SH-SY5Y (cell line): ENCODE data around the gene APBA3.

ENCODE experiments used
- GATA2 ChIP-seq: IDR thresholded peaks from 2 replicates; pipeline ENCODE4 v1.6.1; 2011; ENCODE audit warnings: mild to moderate bottlenecking, low read depth, low read length
- GATA3 ChIP-seq: IDR thresholded peaks from 2 replicates; pipeline ENCODE4 v1.6.1; 2011; ENCODE audit warnings: low read depth, mild to moderate bottlenecking, low read length, moderate library complexity

The APBA3 gene

DNA sequence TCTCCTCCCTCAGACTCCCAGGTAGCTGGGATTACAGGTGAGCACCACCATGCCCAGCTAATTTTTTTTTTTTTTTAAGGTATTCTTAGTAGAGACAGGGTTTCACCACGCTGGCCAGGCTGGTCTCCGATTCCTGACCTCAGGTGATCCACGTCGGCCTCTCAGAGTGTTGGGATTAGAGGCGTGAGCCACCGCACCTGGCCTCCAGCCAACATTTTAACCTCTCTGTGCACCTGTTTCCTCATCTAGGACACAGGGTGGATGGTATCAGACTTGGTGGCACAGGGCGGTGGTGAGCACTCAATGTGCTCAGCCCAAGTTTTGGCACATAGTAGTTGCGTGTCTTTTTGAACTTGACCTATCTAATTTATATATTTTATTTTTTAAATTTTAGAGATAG lies 12.5 kb downstream of the APBA3 start:
- TF ChIP-seq GATA3 (no peak), GATA2 (no peak)

DNA sequence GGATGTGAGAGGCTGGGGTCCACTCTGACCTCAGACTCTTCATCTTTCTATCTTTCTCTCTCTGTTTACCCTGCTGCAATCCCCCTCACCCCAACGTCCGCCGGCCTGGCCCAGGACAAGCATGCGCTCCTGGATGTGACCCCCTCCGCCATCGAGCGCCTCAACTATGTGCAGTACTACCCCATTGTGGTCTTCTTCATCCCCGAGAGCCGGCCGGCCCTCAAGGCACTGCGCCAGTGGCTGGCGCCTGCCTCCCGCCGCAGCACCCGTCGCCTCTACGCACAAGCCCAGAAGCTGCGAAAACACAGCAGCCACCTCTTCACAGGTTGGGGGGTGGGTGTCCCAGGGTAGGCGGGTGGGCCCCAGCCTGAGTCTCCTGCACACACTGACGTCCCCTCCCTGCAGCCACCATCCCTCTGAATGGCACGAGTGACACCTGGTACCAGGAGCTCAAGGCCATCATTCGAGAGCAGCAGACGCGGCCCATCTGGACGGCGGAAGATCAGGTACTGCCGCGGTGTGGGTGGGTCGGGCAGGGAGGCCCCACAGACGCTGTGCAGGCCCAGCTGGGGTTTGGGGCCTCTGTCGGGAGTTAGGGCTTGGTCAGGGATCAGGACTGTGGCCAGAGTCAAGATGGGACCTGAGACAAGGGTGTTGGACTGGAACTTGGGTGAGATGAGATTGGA lies 15.0 kb downstream of the APBA3 start:
- TF ChIP-seq GATA3 (no peak), GATA2 (no peak)

DNA sequence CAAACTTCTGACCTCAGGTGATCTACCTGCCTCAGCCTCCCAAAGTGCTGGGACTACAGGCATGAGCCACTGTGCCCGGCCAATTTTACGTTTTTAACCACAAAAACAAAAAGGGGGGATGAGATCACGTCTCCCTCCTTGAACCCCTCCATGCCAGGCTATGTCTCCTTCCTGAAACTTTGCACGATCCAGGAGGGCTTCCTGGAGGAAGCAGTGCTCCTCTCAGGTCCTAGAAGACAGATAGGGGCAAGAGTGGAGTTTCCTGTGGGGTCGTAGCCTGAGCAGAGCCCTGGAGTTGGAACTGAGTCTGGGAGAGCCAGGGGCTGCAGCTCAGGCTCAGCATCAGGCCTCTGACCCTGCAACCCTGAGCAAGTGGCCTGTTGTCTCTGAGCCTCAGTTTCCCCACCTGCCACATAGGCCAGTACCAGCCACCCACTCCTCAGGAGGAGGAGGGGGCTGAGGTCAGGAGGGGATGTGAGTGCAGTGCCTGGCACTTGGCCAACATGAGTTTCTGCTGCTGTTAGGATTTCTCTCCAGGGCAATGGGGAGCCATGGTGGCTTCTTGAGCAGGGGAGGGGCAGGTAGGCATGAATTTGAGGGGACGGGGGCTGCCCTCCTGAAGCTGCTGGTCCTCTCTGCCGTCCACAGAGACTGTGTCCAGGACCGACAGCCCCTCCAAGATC lies 16.0 kb downstream of the APBA3 start:
- TF ChIP-seq GATA3 (no peak), GATA2 (no peak)

DNA sequence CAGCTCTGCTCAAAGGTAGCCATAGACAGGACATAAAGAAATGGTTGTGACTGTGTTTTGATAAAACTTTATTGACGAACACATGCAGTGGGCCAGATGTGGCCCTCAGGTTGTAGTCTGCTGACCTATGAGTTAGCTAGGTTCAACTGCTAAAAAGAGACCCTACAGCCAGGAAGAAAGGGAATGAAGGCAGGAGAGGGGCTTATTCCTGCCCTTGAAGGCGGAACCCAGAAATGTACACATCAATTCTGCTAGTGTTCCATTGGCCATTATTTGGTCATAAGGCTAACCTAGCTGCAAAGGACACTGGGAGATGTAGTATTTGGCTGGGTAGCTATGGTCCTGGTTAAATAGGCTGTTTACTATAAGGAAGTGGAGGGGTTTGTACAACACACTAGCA lies 18.0 kb downstream of the APBA3 start:
- TF ChIP-seq GATA3 (no peak), GATA2 (no peak)

DNA sequence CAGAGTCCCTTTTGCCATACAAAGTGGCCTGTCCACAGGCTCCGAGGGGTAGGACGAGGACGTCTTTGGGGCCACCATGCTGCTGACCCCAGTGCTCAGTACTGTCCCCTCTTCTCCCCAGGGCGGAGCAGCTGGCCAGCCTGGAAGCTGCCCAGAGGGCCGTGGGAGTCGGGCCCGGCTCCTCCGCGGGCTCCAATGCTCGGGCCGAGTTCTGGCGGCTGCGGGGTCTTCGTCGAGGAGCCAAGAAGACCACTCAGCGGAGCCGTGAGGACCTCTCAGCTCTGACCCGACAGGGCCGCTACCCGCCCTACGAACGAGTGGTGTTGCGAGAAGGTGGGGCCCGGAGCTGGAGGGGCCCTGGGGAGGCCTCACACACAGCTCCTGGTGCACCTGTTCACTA lies 21.1 kb downstream of the APBA3 start:
- TF ChIP-seq GATA3 (no peak), GATA2 (no peak)

DNA sequence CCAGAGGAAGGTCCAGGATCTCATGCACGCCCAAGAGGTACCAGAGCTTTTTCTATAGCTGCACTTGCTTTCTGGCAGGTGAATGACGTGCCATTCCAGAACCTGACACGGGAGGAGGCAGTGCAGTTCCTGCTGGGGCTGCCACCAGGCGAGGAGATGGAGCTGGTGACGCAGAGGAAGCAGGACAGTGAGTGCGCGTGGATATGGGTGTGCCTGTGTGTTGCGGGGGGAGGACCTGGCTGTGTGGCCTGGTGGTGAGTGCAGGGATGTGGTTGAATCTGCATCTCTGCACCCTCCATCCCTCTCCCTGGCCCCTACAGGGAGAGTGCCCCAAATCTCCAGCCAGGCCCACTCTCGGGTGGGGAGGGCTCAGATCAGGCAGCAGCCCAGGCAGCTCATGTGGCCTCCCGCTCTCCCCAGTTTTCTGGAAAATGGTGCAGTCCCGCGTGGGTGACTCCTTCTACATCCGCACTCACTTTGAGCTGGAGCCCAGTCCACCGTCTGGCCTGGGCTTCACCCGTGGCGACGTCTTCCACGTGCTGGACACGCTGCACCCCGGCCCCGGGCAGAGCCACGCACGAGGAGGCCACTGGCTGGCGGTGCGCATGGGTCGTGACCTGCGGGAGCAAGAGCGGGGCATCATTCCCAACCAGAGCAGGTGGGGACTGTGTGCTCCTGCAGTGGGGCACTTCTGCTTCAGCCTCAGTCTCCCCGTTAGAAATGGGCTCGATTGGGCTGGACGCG lies 22.8 kb downstream of the APBA3 start:
- no peak for TF ChIP-seq GATA2
- TF ChIP-seq GATA3, result no peak

DNA sequence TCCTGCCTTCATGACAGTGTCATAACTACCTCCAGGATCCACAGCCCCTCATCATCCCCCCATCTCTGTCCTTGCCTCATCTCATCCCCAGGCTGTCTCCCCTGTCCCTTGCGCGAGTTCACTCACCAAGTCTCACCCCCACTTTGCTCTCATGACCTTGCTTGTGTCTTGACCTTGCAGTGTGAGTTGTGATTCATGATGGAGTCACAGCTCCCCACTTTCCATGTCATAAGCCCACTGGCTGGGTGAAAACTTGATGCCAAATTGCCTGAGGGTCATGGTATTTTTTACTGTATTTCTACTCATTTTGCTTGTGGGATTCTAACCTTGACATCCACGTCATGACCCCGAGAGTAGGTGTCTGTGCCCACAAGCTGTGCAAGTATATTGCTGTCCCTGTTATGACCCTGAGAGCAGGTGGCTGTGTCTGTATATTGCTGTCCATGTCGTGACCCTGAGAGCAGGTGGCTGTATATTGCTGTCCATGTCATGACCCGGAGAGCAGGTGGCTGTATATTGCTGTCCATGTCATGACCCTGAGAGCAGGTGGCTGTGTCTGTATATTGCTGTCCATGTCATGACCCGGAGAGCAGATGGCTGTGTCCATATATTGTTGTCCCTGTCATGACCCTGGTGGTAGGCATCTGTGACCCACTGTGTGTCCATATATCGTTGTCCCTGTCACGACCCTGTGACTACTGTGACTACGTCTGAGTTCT lies 23.8 kb downstream of the APBA3 start:
- TF ChIP-seq GATA3 (no peak), GATA2 (no peak)

DNA sequence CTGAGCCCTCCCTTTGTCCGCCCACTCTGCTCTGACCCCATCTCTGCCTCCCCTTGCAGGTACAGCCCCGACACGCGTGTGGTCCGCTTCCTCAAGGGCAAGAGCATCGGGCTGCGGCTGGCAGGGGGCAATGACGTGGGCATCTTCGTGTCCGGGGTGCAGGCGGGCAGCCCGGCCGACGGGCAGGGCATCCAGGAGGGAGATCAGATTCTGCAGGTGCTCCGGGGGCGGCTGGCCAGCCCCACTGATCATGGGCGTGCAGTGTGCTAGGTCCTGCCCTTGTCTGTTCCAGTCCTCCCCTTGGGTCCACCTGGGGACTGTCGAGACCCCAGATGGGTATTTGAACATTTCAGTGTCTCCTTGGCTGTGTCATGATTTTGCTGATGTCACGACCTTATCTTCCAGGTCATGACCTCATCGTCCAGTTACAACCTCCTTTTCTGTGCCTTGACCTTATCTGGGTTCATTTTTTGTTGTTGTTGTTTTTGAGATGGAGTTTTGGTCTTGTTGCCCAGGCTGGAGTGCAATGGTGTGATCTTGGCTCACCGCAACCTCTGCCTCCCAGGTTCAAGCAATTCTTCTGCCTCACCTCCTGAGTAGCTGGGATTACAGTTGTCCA lies 25.3 kb downstream of the APBA3 start:
- TF ChIP-seq GATA2 (no peak), GATA3 (no peak)

DNA sequence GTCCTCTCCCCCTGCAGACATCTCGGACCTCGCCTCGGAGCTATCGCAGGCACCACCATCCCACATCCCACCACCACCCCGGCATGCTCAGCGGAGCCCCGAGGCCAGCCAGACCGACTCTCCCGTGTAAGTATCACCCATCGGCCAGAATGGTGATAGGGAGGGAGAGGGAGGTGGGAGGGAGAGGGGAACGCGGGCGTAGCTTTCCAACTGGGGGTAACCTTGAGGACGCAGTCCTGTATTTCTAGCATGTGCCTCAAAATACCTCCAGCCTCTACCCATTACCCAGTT lies 27.2 kb downstream of the APBA3 start:
- TF ChIP-seq GATA2 (no peak), GATA3 (no peak)

DNA sequence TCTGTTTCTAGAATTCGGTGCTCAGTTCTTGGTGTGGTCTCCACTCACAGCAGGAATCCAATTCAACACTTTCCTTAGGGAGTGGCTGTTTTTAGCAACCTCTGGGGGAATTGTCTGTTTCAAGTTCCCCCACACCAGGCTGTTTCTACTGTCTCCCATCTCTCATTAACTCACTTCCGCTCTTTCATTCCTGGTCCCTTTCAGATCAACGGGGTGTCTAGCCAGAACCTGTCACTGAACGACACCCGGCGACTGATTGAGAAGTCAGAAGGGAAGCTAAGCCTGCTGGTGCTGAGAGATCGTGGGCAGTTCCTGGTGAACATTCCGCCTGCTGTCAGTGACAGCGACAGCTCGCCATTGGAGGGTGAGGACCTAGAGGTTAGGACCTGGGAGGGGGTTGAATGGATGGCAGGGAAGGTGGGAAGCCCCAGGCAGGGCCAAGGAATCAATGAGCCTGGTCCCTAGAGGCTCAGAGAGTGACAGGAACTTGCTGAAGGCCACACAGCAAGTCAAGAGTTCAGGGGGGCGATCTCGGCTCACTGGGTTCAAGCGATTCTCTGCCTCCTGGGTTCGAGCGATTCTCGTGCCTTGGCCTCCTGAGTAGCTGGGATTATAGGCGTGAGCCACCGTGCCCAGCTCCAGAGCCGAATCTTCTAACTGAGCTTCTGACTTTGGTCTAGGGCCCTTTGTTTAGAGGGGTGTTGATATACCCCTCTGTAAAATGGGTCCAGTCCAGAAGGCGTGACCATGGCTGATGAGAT lies 27.8 kb downstream of the APBA3 start:
- no peak for TF ChIP-seq GATA2

DNA sequence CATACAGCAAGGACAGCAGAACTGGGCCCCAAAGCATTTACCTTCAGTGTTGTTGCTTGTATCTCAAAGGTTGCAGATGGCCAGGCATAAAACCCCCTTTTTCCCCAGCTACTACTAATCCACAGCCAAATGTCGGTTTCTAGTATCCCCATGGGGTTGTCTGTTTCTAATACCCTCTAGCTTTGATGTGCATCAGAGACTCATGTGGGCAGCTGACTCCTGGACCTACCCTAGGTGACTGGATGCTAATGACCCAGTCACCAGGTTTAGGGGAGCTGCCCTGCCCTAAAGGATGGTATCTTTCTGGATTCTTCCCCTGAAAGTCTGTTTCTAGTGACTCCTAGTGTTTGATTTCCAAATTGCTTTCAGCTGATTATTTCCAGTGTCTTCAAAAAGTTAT lies 29.4 kb downstream of the APBA3 start:
- TF ChIP-seq GATA3 (no peak), GATA2 (no peak)

DNA sequence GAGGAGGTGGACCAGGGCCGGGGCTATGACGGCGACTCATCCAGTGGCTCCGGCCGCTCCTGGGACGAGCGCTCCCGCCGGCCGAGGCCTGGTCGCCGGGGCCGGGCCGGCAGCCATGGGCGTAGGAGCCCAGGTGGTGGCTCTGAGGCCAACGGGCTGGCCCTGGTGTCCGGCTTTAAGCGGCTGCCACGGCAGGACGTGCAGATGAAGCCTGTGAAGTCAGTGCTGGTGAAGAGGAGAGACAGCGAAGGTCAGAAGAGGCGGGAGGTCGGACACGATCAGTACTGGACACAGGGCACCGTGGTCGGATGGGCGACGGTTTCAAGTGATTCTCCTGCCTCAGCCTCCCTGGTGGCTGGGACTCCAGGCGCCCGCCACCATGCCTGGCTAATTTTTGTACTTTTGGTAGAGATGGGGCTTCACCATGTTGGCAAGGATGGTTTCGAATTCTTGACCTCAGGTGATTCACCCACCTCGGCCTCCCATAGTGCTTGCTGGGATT lies 31.0 kb downstream of the APBA3 start:
- no peak for TF ChIP-seq GATA2
- TF ChIP-seq GATA3, result no peak

DNA sequence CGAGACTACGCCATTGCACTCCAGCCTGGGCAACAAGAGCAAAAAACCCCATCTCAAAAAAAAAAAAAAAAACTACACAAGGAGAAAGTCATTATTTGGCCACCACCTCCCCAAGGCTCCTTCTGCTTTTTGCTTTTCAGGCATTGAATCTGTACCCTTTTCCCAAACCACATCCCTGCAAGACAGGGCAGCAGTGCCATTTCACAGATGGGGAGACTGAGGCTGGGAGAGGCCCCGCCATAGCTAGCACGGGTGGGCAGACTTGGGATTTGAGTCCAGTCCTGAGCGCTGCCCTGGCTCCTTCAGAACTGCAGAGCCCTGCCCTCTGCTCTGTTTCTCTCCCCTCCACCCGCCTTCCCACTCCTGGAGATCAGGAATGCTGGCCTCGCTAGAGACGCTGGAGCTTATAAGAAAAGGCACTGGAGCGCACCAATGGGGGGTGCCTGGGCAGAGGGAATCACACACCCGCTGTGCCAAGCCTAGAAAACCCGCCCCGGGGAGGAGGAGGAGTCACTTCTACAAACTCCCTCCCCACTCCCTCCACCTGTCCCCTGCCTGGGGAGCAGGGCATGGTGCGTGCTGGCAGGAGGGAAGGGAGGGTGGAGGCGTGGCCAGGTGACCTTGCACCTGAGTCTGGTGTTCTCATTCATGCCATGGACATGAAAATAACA lies 35.7 kb downstream of the APBA3 start:
- TF ChIP-seq GATA2 (no peak), GATA3 (no peak)

DNA sequence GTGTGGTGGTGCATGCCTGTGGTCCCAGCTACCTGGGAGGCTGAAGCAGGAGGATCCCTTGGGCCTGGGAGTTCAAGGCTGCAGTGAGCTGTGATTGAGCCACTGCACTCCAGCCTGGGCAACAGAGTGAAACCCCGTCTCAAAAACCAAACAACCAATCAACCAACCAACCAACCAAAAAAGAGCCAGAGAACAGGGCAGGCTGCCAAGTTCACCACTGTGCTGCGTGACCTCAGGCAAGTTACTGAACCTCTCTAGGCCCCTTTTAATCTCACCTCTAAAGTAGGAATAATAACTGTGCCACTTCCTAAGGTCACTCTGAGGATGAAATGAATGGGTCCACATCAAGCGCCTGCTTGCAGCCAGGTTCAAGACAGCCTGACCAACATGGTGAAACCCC lies 36.4 kb downstream of the APBA3 start:
- TF ChIP-seq GATA3 (no peak), GATA2 (no peak)
